Thyroid gland (tissue), 4 donors: Measurements from ENCODE around the gene OXGR1. TPM values are rescaled to one million over a fixed set of nuclear protein-coding genes. Genes with fewer than 3 reads are reported as not detected.

Experiments
- DNase-seq, 2 donors: peaks; one replicate each; pipeline ENCODE4 v3.0.0-alpha.2; 2019
- H3K27ac ChIP-seq, 3 donors: fragments of 200-600 bp; sonication (generic); 1 replicate in 2 of 3; 2 replicates in 1 of 3; pipeline ENCODE4 v1.5.1; 2016 to 2019; ENCODE audit warnings: mild to moderate bottlenecking in 1 of 3, moderate library complexity in 1 of 3
- H3K27me3 ChIP-seq: fragments of 200-600 bp; sonication (generic); one replicate; pipeline ENCODE4 v1.5.1; 2019
- H3K36me3 ChIP-seq, 2 donors: fragments of 200-600 bp; sonication (generic); one replicate each; pipeline ENCODE4 v1.5.1; 2016 to 2019
- H3K4me1 ChIP-seq, 2 donors: fragments of 200-600 bp; sonication (generic); one replicate each; pipeline ENCODE4 v1.5.1; 2017 to 2019
- H3K4me3 ChIP-seq, 3 donors: fragments of 200-600 bp; sonication (generic); replicated peaks in 1 of 3; 1 replicate in 2 of 3; 2 replicates in 1 of 3; pipeline ENCODE4 v1.5.1; 2016; ENCODE audit warnings: mild to moderate bottlenecking in 1 of 3
- H3K9me3 ChIP-seq: fragments of 200-600 bp; sonication (generic); one replicate; pipeline ENCODE4 v1.5.1; 2017
- POLR2A ChIP-seq, 2 donors: fragments of 450-650 bp; IDR thresholded peaks; one replicate each; pipeline ENCODE4 v1.6.1; 2017; ENCODE audit warnings: antibody characterized with exemption in 2 of 2, mild to moderate bottlenecking in 2 of 2, moderate library complexity in 1 of 2
- WGBS, 2 donors: methylation state at CpG; one replicate each; pipeline ENCODE4 v1.1.5; 2017; 5-methylcytosine and 5-hydroxymethylcytosine counted together
- intact Hi-C: fragments of 100-400 bp; cut with DNase I; formaldehyde crosslinking; loops from one replicate; pipeline ENCODE4 v1.15.1; 2023
- total RNA-seq, 4 donors: library from RNA; depleted of rRNA; stranded (reverse); fragments of >200 nt; gene quantifications; one replicate each; pipeline ENCODE4 v1.2.3, GENCODE V29; 2016
- TF ChIP-seq, protein P1 (sequence below), 6 experiments: fragments of 200-600 bp in 3 of 6; fragments of 450-650 bp in 3 of 6; sonication (generic) in 3 of 6; IDR thresholded peaks; one replicate each; pipeline ENCODE4 v1.5.1; 2016 to 2019; ENCODE audit warnings: antibody characterized with exemption in 6 of 6, mild to moderate bottlenecking in 2 of 6, inconsistent platforms in 1 of 6, moderate library complexity in 1 of 6

OXGR1 gene
- total RNA-seq, 4 donors from 2014 or later, result 1.2 to 6.7 (median 4.4) TPM

DNA sequence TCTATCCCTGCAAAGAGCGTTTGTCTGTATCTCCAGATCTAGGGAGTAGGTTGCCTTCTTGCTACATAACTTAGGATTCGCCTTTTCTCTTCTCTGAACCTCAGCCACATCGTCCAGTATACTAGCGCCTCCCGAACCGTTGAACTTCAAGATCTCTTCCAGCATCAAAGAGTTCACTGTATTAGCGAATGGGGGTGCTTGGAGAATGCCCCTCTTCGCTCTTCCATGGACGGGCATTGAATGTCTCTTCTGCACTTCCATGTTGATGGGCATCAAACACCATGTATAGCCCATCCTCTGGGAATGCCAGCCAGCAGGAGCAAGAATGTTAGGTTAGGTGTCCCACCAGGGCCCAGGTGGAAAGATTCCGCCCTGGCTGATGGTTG lies 575 bp upstream of the OXGR1 start:
- intact Hi-C loops, result no loop called here
- TF ChIP-seq POLR2A (IDR thresholded peaks at IDR 0.05), result no peak
- TF ChIP-seq, protein P1, sequence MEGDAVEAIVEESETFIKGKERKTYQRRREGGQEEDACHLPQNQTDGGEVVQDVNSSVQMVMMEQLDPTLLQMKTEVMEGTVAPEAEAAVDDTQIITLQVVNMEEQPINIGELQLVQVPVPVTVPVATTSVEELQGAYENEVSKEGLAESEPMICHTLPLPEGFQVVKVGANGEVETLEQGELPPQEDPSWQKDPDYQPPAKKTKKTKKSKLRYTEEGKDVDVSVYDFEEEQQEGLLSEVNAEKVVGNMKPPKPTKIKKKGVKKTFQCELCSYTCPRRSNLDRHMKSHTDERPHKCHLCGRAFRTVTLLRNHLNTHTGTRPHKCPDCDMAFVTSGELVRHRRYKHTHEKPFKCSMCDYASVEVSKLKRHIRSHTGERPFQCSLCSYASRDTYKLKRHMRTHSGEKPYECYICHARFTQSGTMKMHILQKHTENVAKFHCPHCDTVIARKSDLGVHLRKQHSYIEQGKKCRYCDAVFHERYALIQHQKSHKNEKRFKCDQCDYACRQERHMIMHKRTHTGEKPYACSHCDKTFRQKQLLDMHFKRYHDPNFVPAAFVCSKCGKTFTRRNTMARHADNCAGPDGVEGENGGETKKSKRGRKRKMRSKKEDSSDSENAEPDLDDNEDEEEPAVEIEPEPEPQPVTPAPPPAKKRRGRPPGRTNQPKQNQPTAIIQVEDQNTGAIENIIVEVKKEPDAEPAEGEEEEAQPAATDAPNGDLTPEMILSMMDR (IDR thresholded peaks at IDR 0.05), result no peak
- H3K4me1 ChIP-seq, result peaks cover 6 to 13% of the 10 kb centered on the region in 2 donors
- H3K36me3 ChIP-seq, result no peaks in the 10 kb centered on the region
- no peaks in the 10 kb centered on the region for H3K9me3 ChIP-seq
- H3K4me3 ChIP-seq, result no peak overlapping the region
- H3K27me3 ChIP-seq, result no peaks in the 10 kb centered on the region
- DNase-seq, result no peak
- H3K27ac ChIP-seq, result no peak overlapping the region
- WGBS, 2 donors, result 45 to 49% methylated on average over 10 of the region's 10 CpGs

DNA sequence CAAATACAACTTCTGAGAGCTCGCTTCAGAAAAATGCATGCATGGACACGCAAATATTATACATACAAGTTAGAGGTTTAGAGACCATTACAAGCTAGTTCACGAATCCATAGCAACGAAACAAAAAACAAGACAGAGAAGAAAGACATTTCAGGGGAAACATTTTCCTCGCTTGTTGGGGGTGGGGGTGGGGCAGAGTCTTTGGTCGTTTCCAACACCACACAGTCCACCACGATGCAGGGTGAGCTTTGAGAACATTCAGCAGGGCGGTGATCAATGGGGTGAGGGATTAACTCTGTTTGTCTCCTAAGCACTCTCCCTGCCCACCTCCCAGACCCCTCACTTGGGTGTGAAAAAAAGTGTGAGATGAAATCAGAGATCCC lies 651 bp downstream of the OXGR1 start:
- no peak for DNase-seq
- Histone ChIP-seq H3K9me3 (no peaks in the 10 kb centered on the region), H3K27me3 (no peaks in the 10 kb centered on the region), H3K4me3 (peak overlapping the region in 1 of 3 donors; percentile 30), H3K4me1 (peaks cover 6 to 13% of the 10 kb centered on the region in 2 donors), H3K27ac (no peak overlapping the region), H3K36me3 (no peaks in the 10 kb centered on the region)
- 35 to 38% methylated on average over 8 of the region's 8 CpGs for WGBS, 2 donors
- intact Hi-C loops, result no loop called here
- TF ChIP-seq POLR2A (IDR thresholded peaks at IDR 0.05), result no peak
- TF ChIP-seq, protein P1 (IDR thresholded peaks at IDR 0.05), result no peak

DNA sequence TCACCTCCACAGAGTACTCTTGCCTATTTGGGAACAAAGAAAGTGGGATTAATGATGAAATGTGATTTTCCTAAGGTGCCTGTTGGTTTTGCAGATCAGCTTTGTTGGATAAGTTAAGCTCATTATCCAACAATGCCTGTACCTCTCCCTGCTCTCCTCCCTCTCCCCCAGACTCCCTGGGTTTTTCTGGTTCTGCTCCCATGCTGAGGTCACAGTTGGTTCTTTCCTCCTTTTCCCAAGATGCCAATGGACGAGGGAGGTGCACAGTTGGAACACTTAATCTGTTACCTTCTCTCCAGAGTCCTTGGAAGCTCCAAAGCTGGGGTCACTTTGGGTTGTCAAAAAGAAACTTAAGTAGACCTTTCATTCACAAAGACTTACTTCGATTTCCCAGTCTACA lies 1.6 kb downstream of the OXGR1 start:
- H3K36me3 ChIP-seq, result no peaks in the 10 kb centered on the region
- peaks cover 6 to 13% of the 10 kb centered on the region in 2 donors for H3K4me1 ChIP-seq
- WGBS, 2 donors, result 83 to 89% methylated on average over 2 of the region's 2 CpGs
- H3K27ac ChIP-seq, result no peak overlapping the region
- no peak for TF ChIP-seq POLR2A (IDR thresholded peaks at IDR 0.05)
- TF ChIP-seq, protein P1 (IDR thresholded peaks at IDR 0.05), result no peak
- no peak for DNase-seq
- no peaks in the 10 kb centered on the region for H3K27me3 ChIP-seq
- no peaks in the 10 kb centered on the region for H3K9me3 ChIP-seq
- no peak overlapping the region for H3K4me3 ChIP-seq
- intact Hi-C loops, result no loop called here

DNA sequence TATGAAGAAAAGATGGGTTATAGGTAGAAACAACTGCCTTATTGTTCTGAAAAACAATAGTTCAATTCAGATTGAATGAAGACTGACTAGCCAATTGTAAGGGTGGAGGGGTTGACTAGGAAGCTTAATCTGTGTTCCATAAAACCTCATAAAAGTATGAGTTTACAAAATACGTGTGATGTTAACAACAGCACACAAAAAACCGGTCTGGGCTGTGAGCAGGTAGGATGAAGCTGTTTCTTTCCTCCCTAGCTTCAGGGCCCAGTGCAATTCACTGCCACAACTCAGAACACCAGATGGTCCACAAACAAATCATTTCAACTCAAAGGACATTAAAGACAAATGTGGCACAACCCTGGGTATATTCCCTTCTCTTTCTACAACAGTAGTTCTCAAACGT lies 3.2 kb downstream of the OXGR1 start:
- Histone ChIP-seq H3K27me3 (no peaks in the 10 kb centered on the region), H3K27ac (no peak overlapping the region), H3K9me3 (no peaks in the 10 kb centered on the region), H3K4me1 (peaks cover 6 to 13% of the 10 kb centered on the region in 2 donors), H3K36me3 (no peaks in the 10 kb centered on the region), H3K4me3 (no peak overlapping the region)
- TF ChIP-seq, protein P1 (IDR thresholded peaks at IDR 0.05), result no peak
- no peak for TF ChIP-seq POLR2A (IDR thresholded peaks at IDR 0.05)
- WGBS, 2 donors, result 95 to 96% methylated on average over 3 of the region's 3 CpGs
- no peak for DNase-seq
- intact Hi-C loops, result no loop called here

DNA sequence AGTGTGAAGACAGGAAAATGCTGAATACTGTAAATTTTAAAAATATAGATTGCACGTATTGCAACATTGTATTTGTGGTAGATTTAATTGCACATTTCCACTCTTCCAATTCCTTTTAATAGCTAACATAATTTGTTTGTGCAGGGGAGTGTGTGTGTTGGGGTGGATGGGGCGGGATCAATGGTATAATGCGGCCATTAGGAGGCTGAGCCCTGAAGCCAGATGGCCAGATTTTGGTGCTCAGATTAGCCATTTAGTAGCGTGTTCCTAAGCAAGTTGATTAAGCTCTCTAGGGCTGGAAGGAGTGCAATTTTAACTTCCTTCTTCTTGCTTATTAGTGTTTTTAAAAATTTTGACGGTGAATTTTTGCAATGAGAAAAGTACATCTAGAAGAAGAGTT lies 5.8 kb downstream of the OXGR1 start:
- H3K27ac ChIP-seq, result no peak overlapping the region
- H3K36me3 ChIP-seq, result no peaks in the 10 kb centered on the region
- intact Hi-C loops, result no loop called here
- no peak for TF ChIP-seq POLR2A (IDR thresholded peaks at IDR 0.05)
- TF ChIP-seq, protein P1 (IDR thresholded peaks at IDR 0.05), result no peak
- H3K9me3 ChIP-seq, result no peaks in the 10 kb centered on the region
- peaks cover 0 to 5% of the 10 kb centered on the region in 2 donors for H3K4me1 ChIP-seq
- no peak for DNase-seq
- H3K4me3 ChIP-seq, result no peak overlapping the region
- 96% methylated on average over 5 of the region's 5 CpGs for WGBS, 2 donors
- no peaks in the 10 kb centered on the region for H3K27me3 ChIP-seq
